Renal pelvis (tissue), 4 donors: Measurements from ENCODE around the gene ZNF609. TPM values are rescaled to one million over a fixed set of nuclear protein-coding genes. Genes with fewer than 3 reads are reported as not detected.
"Not testable (repeated sequence)": the region's sequence is repeated elsewhere in the genome, so short reads cannot be mapped to it uniquely, and the experiment has no call there.

Experiments
- DNase-seq: peaks from one replicate; pipeline ENCODE4 v3.0.0-alpha.2; 2013
- polyA plus RNA-seq, 3 donors: library from polyadenylated mRNA; unstranded; fragments of 120-200 nt; gene quantifications; one replicate each; pipeline ENCODE4 v1.2.1, GENCODE V29; 2013; ENCODE audit not compliant: insufficient read length in 3 of 3

The ZNF609 gene
- polyA plus RNA-seq, 3 donors = 34.5 to 37.0 (median 34.9) TPM

DNA sequence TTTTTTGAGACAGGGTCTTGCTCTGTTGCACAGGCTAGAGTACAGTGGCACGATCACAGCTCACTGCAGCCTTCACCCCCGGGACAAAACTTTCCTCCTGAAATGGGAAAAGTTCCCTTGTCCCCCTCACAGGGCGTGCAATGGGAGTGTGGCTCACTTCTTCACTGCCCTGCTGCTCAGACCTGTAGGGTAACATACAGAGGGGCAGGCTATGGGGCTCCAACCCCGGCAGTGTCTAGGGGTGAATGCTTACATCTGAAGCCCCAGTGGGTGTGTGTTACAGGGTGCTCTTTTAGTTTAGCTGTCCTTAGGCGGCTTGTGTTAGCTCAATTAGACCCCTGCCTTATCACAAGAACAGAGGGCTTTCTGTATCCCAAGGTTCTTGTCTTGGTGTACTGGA lies 157.8 kb downstream of the ZNF609 start:
- no peak for DNase-seq

DNA sequence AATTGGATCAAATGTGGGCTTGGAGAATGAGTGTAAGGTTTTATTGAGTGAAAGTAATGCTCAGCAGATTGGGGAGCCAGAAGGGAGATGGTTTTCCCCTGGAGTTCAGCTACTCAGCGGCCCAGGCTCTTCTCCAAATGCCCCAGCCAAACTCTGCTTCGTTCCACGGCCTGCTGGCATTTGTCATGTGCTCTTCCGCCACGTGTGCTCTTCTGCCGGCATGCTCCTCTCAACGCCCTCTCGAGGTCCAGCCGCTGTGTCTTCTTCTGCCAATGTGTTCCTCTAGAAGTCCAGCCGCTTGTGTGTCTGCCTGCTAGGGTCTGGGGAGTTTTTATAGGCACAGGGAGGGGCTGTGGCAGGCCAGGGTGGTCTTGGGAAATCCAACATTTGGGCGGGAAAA lies 158.2 kb downstream of the ZNF609 start:
- no peak for DNase-seq

DNA sequence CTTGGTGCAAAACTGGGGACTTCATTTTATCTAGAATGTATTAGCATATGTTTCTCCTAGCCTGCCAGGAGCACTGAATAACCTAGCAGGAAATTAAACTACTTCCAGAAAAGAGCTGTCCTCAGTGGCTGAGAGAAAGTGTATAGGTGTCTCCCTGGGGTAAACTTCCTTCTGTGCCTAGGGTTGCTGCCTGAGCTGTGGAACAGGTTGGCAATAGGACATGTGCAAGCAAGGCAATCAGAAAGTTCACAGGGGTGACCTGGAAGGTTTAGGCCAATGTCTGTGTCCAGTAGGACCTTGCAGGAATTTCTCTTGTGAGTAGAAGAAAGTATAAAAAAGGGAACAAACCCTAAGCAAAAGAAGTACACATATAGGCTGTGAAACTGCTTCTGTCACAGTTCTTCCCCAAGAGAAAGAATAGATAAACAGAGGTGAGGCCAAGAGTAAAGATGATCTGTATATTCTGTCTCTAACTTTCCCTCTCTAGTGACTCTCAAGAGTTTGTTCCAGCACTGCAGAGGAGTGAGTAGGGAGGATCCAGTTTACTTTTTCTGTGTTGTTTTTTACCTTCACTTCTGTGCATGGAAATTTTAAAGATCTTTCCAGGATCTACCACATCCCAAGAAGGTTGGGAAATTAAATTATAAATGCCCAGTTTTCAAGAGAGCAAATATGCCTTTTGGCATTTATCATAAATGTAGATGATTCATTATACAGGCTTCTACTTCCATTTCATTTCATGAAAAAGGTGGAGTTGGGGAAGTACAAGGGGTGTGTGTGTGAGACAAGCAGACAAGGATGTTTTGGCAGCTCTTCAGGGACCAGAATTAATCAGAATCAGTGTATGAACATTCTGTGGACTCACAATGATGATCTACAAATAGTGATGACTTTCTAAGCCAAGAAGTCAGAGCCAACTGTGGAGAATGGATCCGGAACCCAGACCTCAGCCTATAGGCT lies 159.8 kb downstream of the ZNF609 start:
- DNase-seq = no peak

DNA sequence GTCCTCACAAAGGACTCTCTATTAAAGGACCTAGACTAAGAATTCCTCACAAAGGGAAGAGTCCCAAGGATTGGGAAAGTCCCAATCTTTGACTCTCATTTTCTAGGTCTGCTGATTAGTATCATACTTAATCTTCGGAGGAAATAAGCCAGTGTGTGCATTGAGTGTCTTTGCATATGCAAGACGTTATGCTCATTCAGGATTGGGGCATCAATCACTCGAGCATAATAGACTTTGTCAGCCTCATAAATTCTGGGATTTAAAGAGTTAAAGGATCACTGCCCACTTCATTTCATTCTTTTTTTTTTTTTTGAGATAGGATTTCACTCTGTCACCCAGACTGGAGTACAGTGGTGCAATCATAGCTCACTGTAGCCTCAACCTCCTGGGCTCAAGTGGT lies 160.7 kb downstream of the ZNF609 start:
- DNase-seq = no peak

DNA sequence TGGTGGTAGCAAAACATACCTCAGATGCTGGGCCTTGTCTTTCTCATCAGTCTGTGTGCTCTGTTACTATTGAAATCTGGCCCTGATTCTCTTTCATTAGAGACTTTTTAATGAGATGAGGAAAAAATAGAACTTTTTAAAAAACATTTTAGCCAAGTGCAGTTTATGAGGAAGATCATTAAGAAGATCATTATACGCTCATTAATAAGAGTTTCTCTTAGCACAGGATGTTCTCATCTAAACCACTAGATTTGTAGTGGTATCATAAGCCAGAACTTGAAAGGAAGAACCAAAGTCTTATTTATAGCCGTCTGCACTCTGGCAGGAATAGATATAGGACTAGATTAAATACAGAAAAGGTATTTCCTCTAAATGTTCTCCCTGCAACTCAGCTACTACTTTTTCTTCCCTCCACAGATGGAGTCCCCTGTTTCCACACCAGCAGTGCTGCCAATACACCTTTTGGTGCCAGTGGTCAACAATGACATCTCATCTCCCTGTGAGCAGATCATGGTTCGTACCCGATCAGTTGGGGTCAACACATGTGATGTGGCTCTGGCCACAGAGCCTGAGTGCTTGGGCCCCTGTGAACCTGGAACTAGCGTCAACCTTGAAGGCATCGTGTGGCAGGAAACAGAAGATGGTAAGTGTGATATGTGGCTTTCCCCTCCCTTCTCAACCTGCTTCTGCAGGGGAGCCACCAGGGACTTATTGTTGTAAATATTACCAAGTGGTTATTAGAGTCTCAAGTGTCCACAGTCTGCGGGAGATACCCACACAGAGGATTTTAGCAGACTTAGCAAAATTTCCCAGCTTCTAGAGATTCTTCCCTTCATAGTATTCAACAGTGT lies 162.3 kb downstream of the ZNF609 start:
- DNase-seq = no peak

DNA sequence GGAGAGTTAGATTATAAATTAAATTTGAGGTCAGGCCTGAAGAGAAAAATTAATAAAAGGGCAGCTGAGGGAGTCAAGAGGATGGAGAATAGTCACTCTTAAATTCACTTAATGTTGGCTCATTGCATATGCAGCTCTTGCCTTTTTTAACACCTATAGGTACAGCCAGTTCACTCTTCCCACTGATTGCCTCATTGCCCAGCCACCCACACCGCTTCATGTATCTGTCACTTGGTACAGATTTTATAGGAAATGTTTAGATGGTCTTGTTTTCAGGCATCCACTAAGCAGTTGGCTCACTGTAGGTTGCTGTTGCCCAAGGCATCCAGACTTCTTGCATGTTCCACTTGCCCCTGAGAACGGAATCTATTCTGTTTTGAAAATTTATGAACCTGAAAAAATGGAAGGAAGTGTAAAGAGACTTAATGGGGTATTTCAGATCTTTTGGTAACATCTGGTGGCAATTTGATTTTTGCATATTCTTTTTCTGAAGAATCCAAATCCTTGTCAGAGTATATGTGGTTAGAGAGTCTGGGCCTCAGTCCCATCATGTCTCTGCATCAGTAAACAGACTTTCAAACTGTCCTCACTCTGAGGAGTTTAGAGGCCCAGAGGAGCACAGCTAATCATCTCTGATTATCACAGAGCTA lies 163.1 kb downstream of the ZNF609 start:
- no peak for DNase-seq

DNA sequence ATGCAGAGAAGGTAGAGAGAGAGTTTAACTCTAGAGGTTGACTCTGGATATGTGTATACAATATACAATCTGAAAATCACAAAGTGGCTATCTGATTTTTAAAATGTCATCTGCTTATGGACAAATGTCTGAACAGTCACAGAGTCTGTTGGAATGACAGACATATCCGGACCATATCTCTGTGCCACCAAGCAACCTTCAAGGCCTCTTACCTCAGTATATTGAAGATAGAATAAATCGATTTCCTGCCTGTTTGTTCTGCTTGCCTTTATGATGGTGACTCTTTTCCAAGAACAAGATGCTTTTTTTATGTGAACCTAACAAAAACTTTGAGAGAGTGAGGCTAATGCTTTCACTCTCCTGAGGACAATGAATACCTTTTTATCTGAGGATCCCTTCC lies 163.9 kb downstream of the ZNF609 start:
- DNase-seq = no peak

DNA sequence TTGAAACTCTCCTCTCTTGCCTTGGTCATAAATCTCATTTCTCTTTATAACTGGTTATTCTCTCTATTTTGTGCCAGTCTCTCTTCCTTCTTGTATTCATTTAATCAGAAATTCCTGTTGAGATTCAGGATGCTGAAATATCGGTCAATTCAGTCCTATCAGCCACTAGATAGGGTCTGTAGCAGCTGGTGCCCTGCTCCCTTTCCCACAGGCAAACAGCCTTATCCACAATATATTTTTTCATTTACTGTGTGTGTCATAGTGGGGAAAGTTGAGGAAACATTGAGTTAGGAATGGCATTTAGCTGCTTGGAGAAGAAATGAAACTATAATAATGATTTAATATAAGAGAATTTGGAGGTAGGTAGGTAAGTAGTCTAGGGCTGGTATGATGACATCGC lies 168.7 kb downstream of the ZNF609 start:
- no peak for DNase-seq

DNA sequence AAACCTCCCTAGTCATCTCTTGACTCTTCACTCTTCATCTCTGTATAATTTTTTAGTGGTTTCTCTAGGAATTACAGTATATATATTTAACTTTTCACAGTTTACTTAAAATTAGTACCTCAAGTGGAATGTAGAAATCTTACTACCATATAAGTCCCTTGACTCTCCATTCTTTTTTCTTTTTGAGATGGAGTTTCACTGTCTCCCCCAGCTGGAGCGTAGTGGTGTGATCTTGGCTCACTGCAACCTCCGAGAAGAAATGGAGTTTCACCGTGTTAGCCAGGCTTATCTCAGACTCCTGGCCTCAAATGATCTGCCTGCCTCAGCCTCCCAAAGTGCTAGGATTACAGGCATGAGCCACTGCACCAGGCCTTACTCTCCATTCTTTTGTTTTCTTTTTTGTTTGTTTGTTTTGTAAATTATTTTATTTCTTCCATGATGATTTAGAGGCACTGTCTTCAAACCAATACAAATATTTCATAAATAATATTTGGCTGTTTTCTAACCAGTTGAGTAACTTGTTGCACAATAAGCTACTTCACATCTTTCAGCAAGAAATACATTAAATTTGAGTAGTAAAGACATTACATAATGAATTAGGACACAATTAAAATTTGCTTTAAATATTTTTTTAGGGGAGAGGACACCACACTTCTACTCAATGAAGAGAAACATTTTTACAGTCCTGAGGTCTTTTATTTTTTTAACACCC lies 170.2 kb downstream of the ZNF609 start:
- DNase-seq = no peak

DNA sequence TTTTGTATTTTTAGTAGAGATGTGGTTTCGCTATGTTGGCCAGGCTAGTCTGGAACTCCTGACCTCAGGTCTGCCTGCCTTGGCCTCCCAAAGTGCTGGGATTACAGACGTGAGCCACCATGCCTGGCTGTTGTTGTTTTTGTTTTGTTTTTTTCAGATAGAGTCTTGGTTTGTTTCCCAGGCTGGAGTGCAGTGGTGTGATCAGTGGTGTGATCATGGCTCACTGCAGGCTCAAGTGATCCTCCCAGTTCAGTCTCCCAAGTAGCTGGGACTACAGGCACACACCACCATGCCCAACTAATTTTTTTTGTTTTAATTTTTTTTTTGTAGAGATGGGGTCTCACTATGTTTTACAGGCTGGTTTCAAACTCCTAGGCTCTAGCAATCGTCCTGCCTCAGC lies 172.3 kb downstream of the ZNF609 start:
- not testable (repeated sequence) for DNase-seq

DNA sequence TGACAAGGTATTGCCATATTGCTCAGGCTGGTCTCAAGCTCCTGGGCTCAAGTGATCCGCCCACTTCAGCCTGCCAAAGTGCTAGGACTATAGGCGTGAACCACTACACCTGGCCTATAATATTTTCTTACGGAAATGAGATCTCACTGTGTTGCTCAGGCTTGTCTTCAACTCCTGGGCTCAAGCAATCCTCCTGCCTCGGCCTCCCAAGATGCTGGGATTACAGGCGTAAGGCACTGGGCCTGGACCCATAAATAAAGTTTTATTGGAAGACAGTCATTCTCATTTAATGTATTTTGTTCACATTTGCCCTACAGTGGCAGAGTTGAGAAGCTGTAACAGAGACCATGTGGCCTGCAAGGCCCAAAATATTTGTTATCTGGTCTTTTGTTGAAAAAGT lies 173.0 kb downstream of the ZNF609 start:
- DNase-seq = no peak

DNA sequence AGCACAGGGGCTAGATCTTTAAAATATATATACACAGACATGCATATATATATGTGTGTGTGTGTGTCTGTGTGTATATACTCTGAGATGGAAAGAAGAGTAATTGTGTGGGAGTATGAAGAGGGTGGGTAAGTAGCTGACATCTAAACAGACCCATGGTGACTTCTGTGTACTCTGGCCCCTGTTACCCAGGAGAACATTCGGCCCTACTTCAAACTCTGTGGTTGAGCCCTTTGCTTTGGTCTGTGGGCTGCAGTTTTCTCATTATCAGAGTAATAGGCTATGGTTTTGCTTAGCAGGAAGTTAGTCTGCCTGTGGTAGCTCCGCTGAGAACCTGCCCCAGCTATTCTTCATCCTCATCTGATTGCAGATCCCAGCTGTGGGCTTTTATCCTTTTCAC lies 173.6 kb downstream of the ZNF609 start:
- peak; percentile 26 for DNase-seq

DNA sequence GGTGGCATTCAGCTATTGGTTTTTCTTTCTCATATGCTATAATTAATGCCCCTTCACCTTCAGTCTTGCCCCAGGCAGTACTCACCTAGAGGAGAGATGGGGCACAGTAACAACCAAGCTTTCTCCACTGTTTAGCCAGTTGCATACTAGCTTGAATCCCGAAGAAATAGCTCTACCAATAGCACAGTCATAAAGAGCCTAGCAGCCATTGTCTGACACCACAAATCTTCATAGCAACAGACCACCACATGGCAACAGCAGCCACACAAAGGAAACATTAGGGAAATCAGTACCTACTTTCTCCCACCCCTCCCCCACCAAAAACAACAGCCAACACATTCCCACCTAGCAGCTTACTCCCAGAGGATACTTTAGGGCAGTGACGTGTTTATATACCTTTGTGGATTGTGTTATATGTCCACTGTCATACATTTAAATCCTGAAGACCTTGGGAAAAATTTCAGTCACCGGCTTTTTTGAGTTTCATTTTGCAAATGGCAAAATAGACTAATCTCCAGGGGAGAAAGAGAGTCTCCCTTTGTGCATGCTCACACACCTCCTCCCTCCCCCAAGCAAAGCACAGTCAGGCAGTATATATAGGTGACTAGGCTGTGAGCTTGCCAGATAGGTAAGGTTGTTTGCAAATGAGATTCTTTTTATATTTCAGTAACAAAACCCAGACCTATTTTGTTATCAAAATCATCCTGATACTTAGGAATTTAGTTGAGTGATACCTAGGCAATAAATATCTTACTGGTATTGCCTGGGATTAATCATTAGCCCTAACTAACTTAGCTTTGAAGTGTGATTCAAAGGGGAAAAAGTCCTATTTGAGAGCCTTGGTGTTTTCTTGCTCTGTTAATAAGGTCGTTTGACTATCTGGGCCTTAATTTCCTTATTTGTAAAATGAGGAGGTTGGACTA lies 174.5 kb downstream of the ZNF609 start:
- peak; percentile 87 for DNase-seq

DNA sequence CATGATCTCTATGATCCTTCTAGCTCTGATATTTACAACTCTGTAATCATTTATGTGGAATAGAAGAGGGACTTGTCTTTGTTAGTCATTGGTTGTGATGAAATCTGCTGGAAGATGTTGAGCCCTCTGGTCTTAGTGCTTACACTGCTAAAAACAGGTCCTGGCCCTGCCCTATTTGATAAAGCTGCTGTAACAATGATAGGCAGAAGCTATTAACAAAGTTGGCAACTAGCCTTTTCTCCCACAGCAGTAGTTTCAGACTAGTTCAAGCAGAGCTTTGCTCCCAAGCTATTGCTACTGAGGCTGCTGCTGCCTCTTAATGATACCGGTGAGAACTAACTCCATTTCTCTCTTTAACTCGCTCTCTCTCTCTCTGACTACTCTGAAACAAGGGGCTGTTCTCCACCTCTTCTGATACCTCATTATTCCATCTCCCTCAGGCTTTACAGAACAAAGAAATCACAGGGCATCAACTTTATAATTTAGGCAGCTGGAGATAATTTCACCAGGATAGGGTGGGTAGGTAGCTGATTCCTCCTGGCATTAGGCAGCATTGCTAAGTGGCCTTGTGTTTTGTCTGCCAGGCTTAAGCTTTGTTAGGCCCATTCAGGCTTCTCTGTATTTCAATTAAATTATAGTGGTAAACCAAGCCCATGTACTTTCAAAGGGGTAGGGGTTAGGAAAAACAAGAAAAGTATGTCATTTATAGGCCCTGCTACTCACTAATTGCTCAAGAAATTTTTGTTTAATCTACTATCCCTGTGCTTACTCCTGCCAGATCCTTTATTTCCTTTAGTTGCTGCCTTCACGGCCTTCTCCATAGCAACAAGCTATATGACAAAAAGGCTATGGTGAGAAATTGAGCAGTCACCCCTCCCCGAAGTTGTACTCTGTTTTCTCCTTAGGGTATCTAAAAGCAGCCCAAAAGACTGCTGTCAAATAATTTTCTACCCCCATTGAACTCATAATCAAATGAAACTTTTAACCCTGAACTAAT lies 175.4 kb downstream of the ZNF609 start:
- peak; percentile 33 for DNase-seq

DNA sequence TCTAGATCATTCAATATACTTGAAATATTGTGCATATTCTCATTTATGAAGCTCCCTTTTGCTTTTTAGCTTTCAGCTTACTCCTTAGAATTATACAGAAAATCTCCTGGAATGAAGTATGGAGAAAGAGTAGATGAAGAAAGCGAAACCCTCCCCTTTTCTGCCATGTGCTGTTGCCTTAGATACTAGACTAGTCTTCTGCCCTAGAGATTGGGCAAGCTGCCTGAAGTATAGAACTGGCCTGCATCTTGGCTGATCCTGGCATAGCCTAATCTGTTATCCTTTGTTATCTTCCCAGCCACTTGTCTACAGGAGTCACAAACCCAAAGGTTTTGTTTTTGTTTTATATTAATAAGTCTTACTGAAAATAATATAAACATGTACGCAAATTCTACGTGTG lies 176.2 kb downstream of the ZNF609 start:
- no peak for DNase-seq

DNA sequence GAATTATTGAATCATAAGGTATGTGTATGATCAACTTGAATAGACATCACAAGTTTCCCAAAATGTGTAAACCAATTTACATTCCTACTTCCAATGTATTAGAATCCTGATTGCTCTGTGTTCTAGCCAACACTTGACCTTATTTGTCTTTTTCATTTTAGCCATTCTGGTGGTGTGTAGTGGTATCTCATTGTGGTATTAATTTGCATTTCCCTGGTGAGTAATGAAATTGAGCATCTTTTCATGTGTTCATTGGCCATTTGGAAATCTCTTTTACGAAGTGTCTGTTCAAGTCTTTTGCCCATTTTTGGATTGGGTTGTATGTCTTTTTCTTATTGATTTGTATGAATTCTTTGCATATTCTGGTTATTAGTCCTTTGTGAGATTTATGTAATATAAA lies 177.0 kb downstream of the ZNF609 start:
- DNase-seq = no peak

DNA sequence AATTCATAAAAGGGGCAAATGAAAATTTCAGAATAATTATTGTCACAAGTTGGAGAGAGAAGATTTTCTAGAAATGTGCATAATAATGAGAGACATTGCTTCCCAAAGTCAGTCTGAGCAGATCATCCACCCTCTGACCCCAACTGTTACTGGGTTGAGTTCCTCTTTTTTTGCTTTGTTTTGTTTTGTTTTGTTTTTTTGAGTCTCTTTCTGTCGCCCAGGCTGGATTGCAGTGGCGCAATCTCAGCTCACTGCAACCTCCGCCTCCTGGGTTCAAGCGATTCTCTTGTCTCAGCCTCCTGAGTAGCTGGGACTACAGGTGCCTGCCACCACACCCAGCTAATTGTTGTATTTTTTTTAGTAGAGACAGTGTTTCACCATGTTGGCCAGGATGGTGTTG lies 179.4 kb downstream of the ZNF609 start:
- DNase-seq = not testable (repeated sequence)

DNA sequence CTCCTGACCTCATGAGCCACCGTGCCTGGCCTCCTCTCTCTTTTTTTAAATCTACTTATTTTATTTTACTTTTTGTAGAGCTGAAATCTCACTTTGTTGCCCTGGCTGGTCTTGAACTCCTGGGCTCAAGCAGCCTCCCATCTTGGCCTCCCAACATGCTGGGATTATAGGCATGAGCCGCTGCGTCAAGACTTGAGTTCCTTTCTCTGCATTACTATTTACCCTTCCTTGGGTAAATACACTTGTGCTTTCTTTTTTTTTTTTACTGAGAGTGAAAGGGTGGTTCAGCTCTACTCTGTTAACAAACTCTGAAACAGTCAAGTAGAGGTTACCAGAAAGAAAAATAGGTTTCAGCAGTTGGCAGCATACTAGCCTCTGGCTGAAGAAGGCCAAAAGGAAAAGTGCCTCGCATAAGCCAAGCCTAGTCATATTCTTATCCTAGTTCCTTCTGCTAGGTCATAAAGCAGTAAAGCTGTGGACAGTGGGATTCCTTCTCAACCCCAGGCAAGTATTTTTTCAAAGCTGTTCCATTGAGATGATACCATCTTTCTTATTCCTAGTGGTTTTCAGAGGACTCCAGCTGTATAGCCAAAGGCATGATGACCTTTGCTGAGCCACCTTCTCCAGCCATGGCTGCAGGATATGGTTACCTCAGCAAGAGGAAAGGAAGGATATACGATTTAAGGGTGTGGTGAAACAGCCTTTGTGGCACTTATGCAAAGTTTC lies 179.9 kb downstream of the ZNF609 start:
- DNase-seq = no peak

DNA sequence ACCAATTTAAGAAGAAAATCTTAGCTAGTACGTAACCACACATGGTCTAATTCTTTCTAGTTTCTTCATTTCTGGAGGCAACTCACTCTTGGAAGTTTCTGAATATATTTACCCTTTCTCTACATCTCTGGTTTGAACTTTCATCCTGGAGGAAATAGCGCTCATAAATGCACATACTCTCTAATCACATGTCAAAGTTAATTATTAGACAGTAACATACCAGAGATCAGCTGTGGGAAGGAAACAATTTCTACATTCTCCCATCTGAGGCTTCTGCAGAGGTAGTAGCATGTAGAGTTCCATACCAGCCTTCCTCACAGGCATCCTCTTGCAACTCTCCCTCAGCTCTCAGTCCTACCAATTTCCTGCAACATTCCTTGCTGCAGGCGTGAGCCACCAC lies 182.5 kb downstream of the ZNF609 start:
- DNase-seq = no peak
